Ishikawa (cell line): ENCODE measurements around the gene GRIN2A.

ENCODE experiments used
- CEBPB ChIP-seq: IDR thresholded peaks from 2 replicates; pipeline ENCODE4 v1.6.1; 2012
- CREB1 ChIP-seq: IDR thresholded peaks from 2 replicates; pipeline ENCODE4 v1.6.1; 2012; ENCODE audit warnings: low read depth
- EGR1 ChIP-seq: IDR thresholded peaks from 2 replicates; pipeline ENCODE4 v1.6.1; 2012
- EP300 ChIP-seq: IDR thresholded peaks from 2 replicates; pipeline ENCODE4 v1.6.1; 2012; ENCODE audit warnings: borderline replicate concordance
- FOXM1 ChIP-seq: IDR thresholded peaks from 2 replicates; pipeline ENCODE4 v1.6.1; 2012; ENCODE audit warnings: low read depth, borderline replicate concordance
- MAX ChIP-seq: IDR thresholded peaks from 2 replicates; pipeline ENCODE4 v1.6.1; 2012
- NFIC ChIP-seq: IDR thresholded peaks from 2 replicates; pipeline ENCODE4 v1.6.1; 2012
- RAD21 ChIP-seq: IDR thresholded peaks from 2 replicates; pipeline ENCODE4 v1.6.1; 2012; ENCODE audit warnings: low read depth
- REST ChIP-seq: IDR thresholded peaks from 2 replicates; pipeline ENCODE4 v1.6.1; 2012; ENCODE audit warnings: low read depth, mild to moderate bottlenecking
- TAF1 ChIP-seq: IDR thresholded peaks from 2 replicates; pipeline ENCODE4 v1.6.1; 2012; ENCODE audit warnings: low read depth, mild to moderate bottlenecking
- TCF12 ChIP-seq: IDR thresholded peaks from 2 replicates; pipeline ENCODE4 v1.6.1; 2012; ENCODE audit warnings: low read depth
- TEAD4 ChIP-seq: IDR thresholded peaks from 2 replicates; pipeline ENCODE4 v1.6.1; 2012
- USF1 ChIP-seq: IDR thresholded peaks from 2 replicates; pipeline ENCODE4 v1.6.1; 2012
- YY1 ChIP-seq: IDR thresholded peaks from 2 replicates; pipeline ENCODE4 v1.6.1; 2012; ENCODE audit warnings: low read depth
- ZBTB7A ChIP-seq: IDR thresholded peaks from 2 replicates; pipeline ENCODE4 v1.6.1; 2012; ENCODE audit warnings: low read depth

GRIN2A gene

DNA sequence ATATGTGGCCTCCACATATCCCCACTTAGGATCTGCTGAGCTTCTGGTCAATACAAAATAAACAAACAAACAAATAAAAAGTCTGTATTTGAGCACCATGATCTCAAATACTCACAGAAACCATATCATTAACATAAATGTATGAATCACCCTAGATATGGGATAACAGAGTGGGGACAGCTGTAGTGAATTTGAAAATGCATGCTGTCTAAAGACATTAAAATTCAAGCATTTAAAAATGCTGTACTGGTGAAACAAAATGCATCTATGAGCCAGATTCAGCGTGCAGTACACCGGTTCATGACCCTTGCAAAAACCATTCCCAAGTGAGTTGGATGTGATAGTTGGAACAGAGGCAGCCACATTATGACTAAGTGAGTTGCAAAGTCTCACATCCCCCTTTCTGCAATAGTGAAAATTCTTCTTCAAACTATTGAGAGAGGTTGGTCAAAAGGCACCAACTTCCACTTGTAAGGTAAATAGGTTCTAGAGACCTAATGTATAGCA is 12.3 kb downstream of the GRIN2A start:
- no peak for TF ChIP-seq USF1
- TF ChIP-seq REST: no peak
- no peak for TF ChIP-seq RAD21
- no peak for TF ChIP-seq CEBPB

- TF ChIP-seq YY1 (no peak), MAX (no peak), NFIC (no peak), REST (no peak), TCF12 (no peak), USF1 (no peak)
Measured at GRCh38 chr16:10169031-10169430, 13.2 kb downstream of the GRIN2A start.

DNA sequence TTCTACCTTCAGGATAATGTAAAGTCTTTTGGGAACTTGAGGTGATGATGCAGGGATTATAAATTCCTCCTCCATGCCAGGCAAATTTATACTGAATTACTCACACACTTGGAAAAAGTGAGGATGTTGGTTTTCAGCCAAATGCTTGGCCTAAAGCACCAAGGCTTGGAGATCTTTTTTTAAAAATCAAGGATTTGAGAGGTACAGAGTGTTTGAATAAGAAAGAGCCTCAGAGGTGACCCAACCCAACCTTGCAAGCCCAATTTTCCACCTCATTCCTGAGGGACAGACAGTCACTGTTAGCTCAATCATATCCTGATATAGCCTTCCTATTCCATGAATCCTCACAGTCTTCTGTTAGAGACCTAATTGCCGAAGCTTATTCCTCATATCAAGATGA is 14.0 kb downstream of the GRIN2A start:
- no peak for TF ChIP-seq ZBTB7A
- no peak for TF ChIP-seq TEAD4
- no peak for TF ChIP-seq USF1
- no peak for TF ChIP-seq TAF1
- TF ChIP-seq TCF12: no peak
- no peak for TF ChIP-seq MAX
- no peak for TF ChIP-seq CREB1
- TF ChIP-seq FOXM1: no peak
- no peak for TF ChIP-seq REST
- no peak for TF ChIP-seq YY1
- TF ChIP-seq EGR1: no peak
- TF ChIP-seq NFIC: no peak

GRCh38 chr16:10165643-10166042 is 16.6 kb downstream of the GRIN2A start:
- TF ChIP-seq CREB1: no peak

DNA sequence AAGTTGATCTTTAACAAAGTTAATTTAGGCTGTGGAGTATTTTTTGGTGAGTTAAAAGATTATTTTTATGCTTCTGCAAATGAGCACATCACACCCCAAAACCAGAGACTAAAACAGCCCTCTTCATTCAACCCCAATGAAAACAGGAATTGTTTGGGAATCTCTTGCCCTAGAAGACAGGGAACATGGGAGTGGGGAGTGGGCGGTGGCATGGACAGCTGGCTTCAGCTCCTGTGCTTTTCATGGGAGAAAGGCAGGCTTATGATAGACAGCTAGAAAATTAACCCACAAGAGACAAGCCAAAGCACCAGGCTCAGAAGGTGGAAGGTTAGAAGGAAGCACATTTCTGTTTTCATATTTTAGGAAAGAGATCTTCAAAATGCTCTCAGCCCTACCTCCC is 19.2 kb downstream of the GRIN2A start:
- no peak for TF ChIP-seq RAD21
- TF ChIP-seq EP300: no peak
- TF ChIP-seq TAF1: no peak
- no peak for TF ChIP-seq EGR1

- TF ChIP-seq TAF1 (no peak), EGR1 (no peak), EP300 (no peak), TCF12 (no peak), NFIC (no peak), CREB1 (no peak), MAX (no peak), USF1 (no peak), CEBPB (no peak), ZBTB7A (no peak), REST (no peak), TEAD4 (no peak), FOXM1 (no peak), RAD21 (no peak), YY1 (no peak)
Measured at GRCh38 chr16:10156099-10156498, 26.1 kb downstream of the GRIN2A start.
